H9 (cell line): Measurements from ENCODE around the gene TNPO1. TPM values are rescaled to one million over a fixed set of nuclear protein-coding genes. Genes with fewer than 3 reads are reported as not detected.

Source experiments
- DNase-seq: peaks from one replicate; pipeline ENCODE4 v3.0.0-alpha.2; 2017
- H2AFZ ChIP-seq: one replicate; pipeline ENCODE4 v1.6.1; 2013; ENCODE audit warnings: mild to moderate bottlenecking, low read length, control low read depth, moderate library complexity
- H2AK5ac ChIP-seq: 2 replicates; pipeline ENCODE4 v1.6.1; 2013; ENCODE audit warnings: low read length, control low read depth, mixed read lengths; ENCODE audit not compliant: insufficient read length
- H2BK120ac ChIP-seq: one replicate; pipeline ENCODE4 v1.6.1; 2013; ENCODE audit warnings: low read depth, mild to moderate bottlenecking, low read length, control low read depth, inconsistent platforms; ENCODE audit not compliant: poor library complexity, severe bottlenecking
- H2BK12ac ChIP-seq: 2 replicates; pipeline ENCODE4 v1.6.1; 2013; ENCODE audit warnings: low read length, control low read depth, mixed read lengths, low read depth; ENCODE audit not compliant: insufficient read length
- H2BK15ac ChIP-seq: 2 replicates; pipeline ENCODE4 v1.6.1; 2013; ENCODE audit warnings: low read depth, low read length, control low read depth
- H2BK20ac ChIP-seq: one replicate; pipeline ENCODE4 v1.6.1; 2013; ENCODE audit warnings: low read depth, mild to moderate bottlenecking, low read length, control low read depth, inconsistent platforms; ENCODE audit not compliant: poor library complexity, severe bottlenecking
- H2BK5ac ChIP-seq: 2 replicates; pipeline ENCODE4 v1.6.1; 2013; ENCODE audit warnings: low read length, control low read depth, mixed read lengths; ENCODE audit not compliant: insufficient read length
- H3K14ac ChIP-seq: 2 replicates; pipeline ENCODE4 v1.6.1; 2013; ENCODE audit warnings: low read length, control low read depth; ENCODE audit not compliant: insufficient read depth
- H3K18ac ChIP-seq: 2 replicates; pipeline ENCODE4 v1.6.1; 2013; ENCODE audit warnings: low read depth, mild to moderate bottlenecking, mixed read lengths, low read length, control low read depth; ENCODE audit not compliant: insufficient read length
- H3K23ac ChIP-seq: 2 replicates; pipeline ENCODE4 v1.6.1; 2013; ENCODE audit warnings: low read length, control low read depth, mixed read lengths, low read depth; ENCODE audit not compliant: insufficient read length
- H3K23me2 ChIP-seq: 2 replicates; pipeline ENCODE4 v1.6.1; 2013; ENCODE audit warnings: low read depth, mild to moderate bottlenecking, mixed read lengths, low read length, control low read depth; ENCODE audit not compliant: insufficient read length, poor library complexity, severe bottlenecking
- H3K27ac ChIP-seq: 2 replicates; pipeline ENCODE4 v1.5.1; 2013; ENCODE audit warnings: low read length, control low read depth, mixed read lengths, low read depth; ENCODE audit not compliant: insufficient read length
- H3K27me3 ChIP-seq: 2 replicates; pipeline ENCODE4 v1.6.1; 2013; ENCODE audit warnings: low read length, control low read depth, inconsistent platforms; ENCODE audit not compliant: insufficient read depth
- H3K4ac ChIP-seq: 2 replicates; pipeline ENCODE4 v1.6.1; 2013; ENCODE audit warnings: low read depth, mild to moderate bottlenecking, control low read depth, inconsistent platforms, low read length, moderate library complexity
- H3K4me1 ChIP-seq: 2 replicates; pipeline ENCODE4 v1.6.1; 2013; ENCODE audit warnings: low read length, control low read depth, inconsistent platforms; ENCODE audit not compliant: insufficient read depth
- H3K4me2 ChIP-seq: 2 replicates; pipeline ENCODE4 v1.6.1; 2013; ENCODE audit warnings: low read length, control low read depth, mixed read lengths; ENCODE audit not compliant: insufficient read length, insufficient read depth
- H3K56ac ChIP-seq: 2 replicates; pipeline ENCODE4 v1.6.1; 2013; ENCODE audit warnings: low read depth, mild to moderate bottlenecking, mixed read lengths, low read length, control low read depth; ENCODE audit not compliant: insufficient read length
- H3K79me1 ChIP-seq: 2 replicates; pipeline ENCODE4 v1.6.1; 2013; ENCODE audit warnings: low read depth, mild to moderate bottlenecking, moderate library complexity, low read length, control low read depth, inconsistent platforms; ENCODE audit not compliant: insufficient read depth, poor library complexity, severe bottlenecking
- H3K79me2 ChIP-seq: 2 replicates; pipeline ENCODE4 v1.6.1; 2013; ENCODE audit warnings: low read length, control low read depth, inconsistent platforms; ENCODE audit not compliant: insufficient read depth
- H3K9ac ChIP-seq: 2 replicates; pipeline ENCODE4 v1.6.1; 2013; ENCODE audit warnings: low read length, control low read depth, mixed read lengths; ENCODE audit not compliant: insufficient read length; ENCODE audit errors: extremely low read depth
- H3K9me3 ChIP-seq: one replicate; pipeline ENCODE4 v1.6.1; 2013; ENCODE audit warnings: low read depth, low read length, inconsistent platforms; ENCODE audit not compliant: control insufficient read depth
- H3T11ph ChIP-seq: one replicate; pipeline ENCODE4 v1.6.1; 2013; ENCODE audit warnings: mild to moderate bottlenecking, low read length, control low read depth, inconsistent platforms
- H4K20me1 ChIP-seq: one replicate; pipeline ENCODE4 v1.6.1; 2013; ENCODE audit not compliant: control insufficient read depth, insufficient read length, insufficient read depth
- H4K5ac ChIP-seq: 2 replicates; pipeline ENCODE4 v1.6.1; 2013; ENCODE audit warnings: low read depth, mild to moderate bottlenecking, mixed read lengths, low read length, control low read depth; ENCODE audit not compliant: insufficient read length
- H4K8ac ChIP-seq: replicated peaks from 2 replicates; pipeline ENCODE4 v1.6.1; 2013; ENCODE audit warnings: low read length, control low read depth, mixed read lengths, low read depth; ENCODE audit not compliant: insufficient read length
- H4K91ac ChIP-seq: 2 replicates; pipeline ENCODE4 v1.6.1; 2013; ENCODE audit warnings: low read depth, mild to moderate bottlenecking, moderate library complexity, mixed read lengths, low read length, control low read depth; ENCODE audit not compliant: insufficient read length
- H3K27ac Mint-ChIP-seq, 3 experiments: 2 replicates in 2 of 3; 3 replicates in 1 of 3; pipeline ENCODE4 v1.8.0; 2020 to 2021; ENCODE audit warnings: mixed read lengths in 3 of 3, mild to moderate bottlenecking in 1 of 3, moderate library complexity in 1 of 3
- H3K27me3 Mint-ChIP-seq: 2 replicates; pipeline ENCODE4 v1.8.0; 2021; ENCODE audit warnings: low read depth, mild to moderate bottlenecking, moderate library complexity, mixed read lengths
- H3K36me3 Mint-ChIP-seq, 3 experiments: 2 replicates in 2 of 3; 3 replicates in 1 of 3; pipeline ENCODE4 v1.8.0; 2020 to 2021; ENCODE audit warnings: low read depth in 3 of 3, mixed read lengths in 3 of 3; ENCODE audit not compliant: insufficient read depth in 1 of 3
- H3K4me1 Mint-ChIP-seq, 2 experiments: 2 replicates each; pipeline ENCODE4 v1.8.0; 2020; ENCODE audit warnings: mixed read lengths in 2 of 2
- H3K4me3 Mint-ChIP-seq, 2 experiments: 2 replicates in 1 of 2; 3 replicates in 1 of 2; pipeline ENCODE4 v1.8.0; 2020 to 2021; ENCODE audit warnings: mild to moderate bottlenecking in 2 of 2, mixed read lengths in 2 of 2, moderate library complexity in 1 of 2
- H3K9me3 Mint-ChIP-seq, 2 experiments: 2 replicates in 1 of 2; 3 replicates in 1 of 2; pipeline ENCODE4 v1.8.0; 2020; ENCODE audit warnings: mild to moderate bottlenecking in 2 of 2, mixed read lengths in 2 of 2, moderate library complexity in 1 of 2
- WGBS: extraction: QIAGEN DNeasy Blood & Tissue Kit; methylation state at CpG from one replicate; pipeline ENCODE4 v1.1.7; 2013; ENCODE audit warnings: missing lambda C conversion rate, low lambda C conversion rate, mixed read lengths; ENCODE audit not compliant: insufficient read length; ENCODE audit errors: extremely low coverage; 5-methylcytosine and 5-hydroxymethylcytosine counted together
- total RNA-seq: library from RNA; stranded (reverse); gene quantifications from 2 replicates; pipeline ENCODE4 v1.2.1, GENCODE V29; 2021
- TF ChIP-seq, protein P1 (sequence below): fragments of 200-600 bp; sonication (generic); conservative IDR thresholded peaks from 3 replicates; pipeline ENCODE4 v1.8.0; 2021; ENCODE audit warnings: antibody characterized with exemption, mild to moderate bottlenecking

Gene TNPO1
- total RNA-seq, 1 experiment from 2014 or later, result 164 TPM

DNA sequence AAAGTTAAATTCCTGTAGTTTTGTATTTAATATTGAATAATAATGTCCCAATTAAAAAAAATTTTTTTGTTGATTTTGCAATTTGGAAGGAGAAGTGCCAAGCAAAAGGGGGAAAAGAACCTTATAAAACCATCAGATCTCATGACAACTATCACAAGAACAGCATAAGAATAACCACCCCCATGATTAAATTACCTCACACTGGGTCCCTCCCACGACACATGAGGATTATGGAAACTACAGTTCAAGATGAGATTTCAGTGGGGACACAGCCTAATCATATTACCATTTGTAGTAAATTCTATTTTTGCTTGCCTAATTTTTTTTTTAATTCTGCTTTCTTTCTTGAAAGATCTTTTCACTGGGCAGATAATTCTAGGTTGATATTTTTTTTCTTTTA is 106.0 kb downstream of the TNPO1 start:
- no peak overlapping the region for H2BK15ac ChIP-seq
- H3K14ac ChIP-seq, result no peak overlapping the region
- no peak overlapping the region for H2BK5ac ChIP-seq
- H3K36me3 Mint-ChIP-seq, result peaks cover 0 to 14% (median 7%) of the 10 kb centered on the region in 3 experiments; a peak in 4 of 7 replicates
- no peak overlapping the region for H3K4ac ChIP-seq
- H3T11ph ChIP-seq, result no peak overlapping the region
- no peak overlapping the region for H4K91ac ChIP-seq
- H3K4me1 ChIP-seq, result no peaks in the 10 kb centered on the region
- H3K27ac Mint-ChIP-seq, result no peak overlapping the region
- no peak overlapping the region for H4K5ac ChIP-seq
- no peaks in the 10 kb centered on the region for H3K27me3 Mint-ChIP-seq
- no peak overlapping the region for H3K18ac ChIP-seq
- H3K79me1 ChIP-seq, result no peaks in the 10 kb centered on the region
- no peak for DNase-seq
- no peak overlapping the region for H3K4me3 Mint-ChIP-seq
- no peaks in the 10 kb centered on the region for H4K20me1 ChIP-seq
- H3K9ac ChIP-seq, result no peak overlapping the region
- H3K4me2 ChIP-seq, result no peak overlapping the region
- H2BK120ac ChIP-seq, result no peak overlapping the region
- peaks cover 8 to 9% of the 10 kb centered on the region in 2 experiments; a peak in 3 of 5 replicates for H3K9me3 Mint-ChIP-seq
- no CpG with 5 or more reads among the region's 1 CpG for WGBS
- no peaks in the 10 kb centered on the region for H3K23me2 ChIP-seq
- no peaks in the 10 kb centered on the region for H3K27me3 ChIP-seq
- peaks cover 5 to 7% of the 10 kb centered on the region in 2 experiments for H3K4me1 Mint-ChIP-seq
- TF ChIP-seq, protein P1, sequence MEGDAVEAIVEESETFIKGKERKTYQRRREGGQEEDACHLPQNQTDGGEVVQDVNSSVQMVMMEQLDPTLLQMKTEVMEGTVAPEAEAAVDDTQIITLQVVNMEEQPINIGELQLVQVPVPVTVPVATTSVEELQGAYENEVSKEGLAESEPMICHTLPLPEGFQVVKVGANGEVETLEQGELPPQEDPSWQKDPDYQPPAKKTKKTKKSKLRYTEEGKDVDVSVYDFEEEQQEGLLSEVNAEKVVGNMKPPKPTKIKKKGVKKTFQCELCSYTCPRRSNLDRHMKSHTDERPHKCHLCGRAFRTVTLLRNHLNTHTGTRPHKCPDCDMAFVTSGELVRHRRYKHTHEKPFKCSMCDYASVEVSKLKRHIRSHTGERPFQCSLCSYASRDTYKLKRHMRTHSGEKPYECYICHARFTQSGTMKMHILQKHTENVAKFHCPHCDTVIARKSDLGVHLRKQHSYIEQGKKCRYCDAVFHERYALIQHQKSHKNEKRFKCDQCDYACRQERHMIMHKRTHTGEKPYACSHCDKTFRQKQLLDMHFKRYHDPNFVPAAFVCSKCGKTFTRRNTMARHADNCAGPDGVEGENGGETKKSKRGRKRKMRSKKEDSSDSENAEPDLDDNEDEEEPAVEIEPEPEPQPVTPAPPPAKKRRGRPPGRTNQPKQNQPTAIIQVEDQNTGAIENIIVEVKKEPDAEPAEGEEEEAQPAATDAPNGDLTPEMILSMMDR, result no peak
- H3K56ac ChIP-seq, result no peak overlapping the region
- H3K79me2 ChIP-seq, result no peaks in the 10 kb centered on the region
- no peak overlapping the region for H2BK20ac ChIP-seq
- H2AFZ ChIP-seq, result no peak overlapping the region
- H3K23ac ChIP-seq, result no peak overlapping the region
- no peak overlapping the region for H2AK5ac ChIP-seq
- H2BK12ac ChIP-seq, result no peak overlapping the region
- no peaks in the 10 kb centered on the region for H3K9me3 ChIP-seq
- H4K8ac ChIP-seq, result no peak overlapping the region
- no peak overlapping the region for H3K27ac ChIP-seq
